HG02981 (cell line): ENCODE measurements around the gene ZNF660.
"Not testable (repeated sequence)": the region's sequence is repeated elsewhere in the genome, so short reads cannot be mapped to it uniquely, and the experiment has no call there.

Experiments
- ATAC-seq: cut with Tn5 transposase; IDR thresholded peaks from one replicate; pipeline ENCODE4 v1.9.1; 2021; ENCODE audit warnings: mild to moderate bottlenecking, moderate library complexity; ENCODE audit not compliant: unreplicated experiment

The ZNF660 gene

DNA sequence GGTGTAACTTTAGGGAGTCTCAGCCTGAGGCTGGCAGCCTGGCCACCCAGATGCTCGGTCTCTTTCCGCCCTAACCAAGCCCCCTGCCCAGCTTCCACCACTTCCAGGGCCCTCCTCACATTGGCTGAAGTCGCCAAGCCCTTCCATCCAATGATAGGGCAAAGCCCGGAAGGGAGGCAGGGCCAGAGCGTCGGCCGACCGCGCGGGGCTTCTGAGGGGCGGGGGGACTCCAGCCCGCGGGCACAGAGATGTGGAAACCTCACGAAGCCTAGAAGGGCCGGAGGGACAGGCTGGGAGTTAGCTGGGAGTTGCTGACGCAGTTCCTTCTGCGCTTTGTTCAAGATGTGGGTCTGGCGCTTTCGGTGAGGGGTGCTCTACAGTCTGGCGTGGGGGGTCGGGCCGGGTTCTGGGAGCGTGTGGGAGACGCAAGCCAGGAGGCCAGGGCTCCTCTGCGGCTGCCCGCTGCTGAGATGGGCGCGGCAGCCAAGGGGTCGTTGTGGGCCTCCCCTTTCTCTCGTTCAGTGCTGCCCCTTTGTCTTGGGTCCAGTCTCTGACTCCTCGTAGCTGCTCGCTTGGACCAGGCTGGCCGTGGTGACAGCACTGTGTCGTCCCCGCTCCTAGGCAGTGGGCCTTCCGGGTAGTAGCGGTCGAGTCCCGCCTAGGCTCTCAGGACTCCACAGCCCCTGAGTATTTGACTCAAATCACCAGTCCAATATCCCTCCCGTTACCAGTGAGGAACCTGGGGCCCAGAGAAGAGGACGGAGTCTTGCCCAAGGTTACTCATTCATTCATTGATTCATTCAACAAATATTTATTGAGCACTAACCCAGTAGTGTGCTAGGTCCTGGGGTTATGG, at the start of gene ZNF660:
Gene ZNF660, plus strand, starts transcription at position 319 of the 856 bp plus-strand sequence. CDS start 9,230 bp downstream, outside the sequence.
- peak; percentile 79 for ATAC-seq

DNA sequence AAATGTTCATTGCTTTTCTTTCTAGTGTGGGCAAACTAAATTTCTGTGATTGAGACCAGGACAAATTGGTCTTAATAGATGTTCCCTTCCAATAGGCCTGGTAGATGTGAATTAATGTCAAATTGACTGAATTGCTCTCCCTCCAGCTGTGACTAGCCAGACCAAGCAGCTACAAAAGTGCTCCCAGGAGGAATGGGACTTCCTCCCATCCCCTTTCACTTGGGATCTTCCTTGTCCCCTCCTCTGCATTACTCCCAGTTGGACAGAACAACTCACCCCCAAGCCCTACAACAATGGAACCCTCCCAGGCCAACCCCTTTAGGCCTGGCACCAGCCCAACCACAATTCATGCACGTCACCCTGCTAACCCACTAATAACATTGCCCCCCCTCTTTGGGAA, 49.4 kb upstream of the ZNF660 start:
- no peak for ATAC-seq

DNA sequence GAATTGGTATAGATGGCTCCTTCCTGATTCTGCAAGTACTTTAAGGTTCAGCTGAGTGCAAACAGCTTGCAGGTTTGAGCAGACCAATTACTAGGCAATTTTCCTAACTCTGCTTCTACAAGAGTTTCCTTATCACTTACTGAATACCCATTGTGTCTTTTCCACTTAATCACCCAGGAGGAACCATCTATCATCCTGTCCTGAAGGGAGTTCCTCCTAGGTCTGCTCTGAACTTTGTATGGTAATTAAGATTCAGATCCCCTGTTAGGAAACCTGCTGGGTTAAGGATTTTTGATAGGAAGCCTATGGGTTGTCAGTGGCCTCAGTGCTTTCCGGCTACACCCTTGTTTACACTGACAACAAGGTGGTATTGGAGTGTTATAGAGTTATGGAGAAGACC, 40.0 kb upstream of the ZNF660 start:
- ATAC-seq, result not testable (repeated sequence)

DNA sequence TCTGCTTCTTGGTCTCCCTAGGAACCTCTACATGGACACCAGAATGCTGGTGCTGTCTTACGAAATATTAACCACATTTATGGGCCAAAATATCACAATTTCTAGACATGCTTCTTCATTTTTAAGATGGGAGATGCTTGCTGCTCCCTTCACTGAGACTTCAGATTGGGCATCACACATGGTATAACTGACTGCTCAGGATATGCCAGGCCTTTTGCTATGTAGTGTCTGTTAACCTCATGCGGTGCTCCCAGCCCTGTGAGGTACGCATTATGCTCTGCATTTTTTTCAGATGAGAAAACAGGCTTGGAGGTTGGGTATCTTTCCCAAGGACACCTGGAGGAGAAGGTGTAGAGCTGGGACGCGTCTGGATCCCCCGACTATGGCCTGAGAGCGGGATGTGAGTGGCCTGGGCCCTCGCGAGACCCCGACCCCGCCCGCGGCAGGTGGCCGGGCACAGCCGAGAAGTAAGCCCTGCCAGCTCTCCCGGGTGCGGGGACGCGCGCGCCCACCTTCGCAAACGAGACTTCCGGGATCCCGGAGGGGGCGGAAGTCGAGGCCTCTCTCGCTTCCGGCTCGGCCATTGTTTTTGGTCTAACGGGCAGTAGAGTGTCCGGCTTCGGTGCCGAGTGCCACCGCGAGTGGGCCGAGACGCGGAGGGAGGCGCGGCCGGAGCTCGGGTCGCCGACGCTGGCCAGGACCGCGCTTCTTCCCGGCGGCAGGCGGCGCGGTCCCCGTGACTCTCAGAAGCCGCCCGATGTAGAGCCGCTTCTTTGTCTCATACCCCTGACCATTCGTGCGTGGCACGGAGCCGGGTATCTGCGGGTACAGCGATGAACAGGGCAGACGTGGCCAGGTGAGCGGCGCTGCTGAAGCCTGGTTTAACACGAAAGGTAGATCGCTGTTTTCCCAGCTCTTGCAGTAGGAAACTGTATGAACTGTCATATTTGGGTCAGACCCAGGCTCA, 29.9 kb upstream of the ZNF660 start, which contains the start of gene ZKSCAN7:
Gene ZKSCAN7, plus strand, starts transcription at position 568 of the 967 bp plus-strand sequence. CDS start 1,855 bp downstream, outside the sequence.
- ATAC-seq, result peak; percentile 53

DNA sequence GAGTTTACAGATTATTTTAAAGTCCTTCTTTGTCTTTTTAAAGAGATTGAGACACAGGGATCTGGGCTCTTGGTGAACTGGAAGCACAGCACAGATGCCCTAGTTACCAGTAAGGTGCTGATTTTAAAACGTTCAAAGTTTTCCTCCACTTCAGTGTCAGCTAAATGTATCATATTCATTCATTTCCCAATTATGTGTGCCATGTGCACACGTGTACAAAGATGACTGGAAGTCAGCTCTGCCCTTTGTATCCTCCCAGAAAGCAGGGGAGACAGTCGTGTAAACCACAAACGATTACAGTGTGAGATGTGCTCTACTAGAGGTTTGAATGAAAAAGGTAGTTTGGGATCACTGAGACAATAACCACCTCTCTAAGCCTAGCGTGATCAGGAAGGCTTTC, 29.0 kb upstream of the ZNF660 start:
- no peak for ATAC-seq

DNA sequence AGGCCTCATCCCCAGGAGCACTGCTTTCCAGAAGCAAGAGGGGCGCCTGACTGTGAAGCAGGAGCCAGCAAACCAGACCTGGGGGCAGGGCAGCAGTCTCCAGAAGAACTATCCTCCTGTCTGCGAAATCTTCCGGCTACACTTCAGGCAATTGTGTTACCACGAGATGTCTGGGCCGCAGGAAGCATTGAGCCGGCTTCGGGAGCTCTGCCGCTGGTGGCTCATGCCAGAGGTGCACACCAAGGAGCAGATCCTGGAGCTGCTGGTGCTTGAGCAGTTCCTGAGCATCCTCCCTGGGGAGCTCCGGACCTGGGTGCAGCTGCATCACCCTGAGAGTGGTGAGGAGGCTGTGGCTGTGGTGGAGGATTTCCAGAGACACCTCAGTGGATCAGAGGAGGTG, 27.7 kb upstream of the ZNF660 start:
- ATAC-seq, result no peak

DNA sequence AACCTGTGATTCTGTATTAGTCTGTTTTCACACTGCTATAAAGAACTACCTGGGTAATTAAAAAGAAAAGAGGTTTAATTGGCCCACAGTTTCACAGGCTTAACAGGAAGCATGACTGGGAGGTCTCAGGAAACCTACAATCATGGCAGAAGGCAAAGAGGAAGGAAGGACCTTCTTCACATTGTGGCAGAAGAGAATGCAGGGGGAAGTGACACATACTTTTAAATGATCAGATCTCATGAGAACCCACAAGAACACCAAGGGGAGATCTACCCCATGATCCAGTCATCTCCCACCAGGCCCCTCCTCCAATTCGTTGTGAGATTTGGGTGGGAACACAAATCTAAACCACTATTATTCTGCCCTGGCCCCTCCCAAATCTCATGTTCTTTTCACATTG, 23.7 kb upstream of the ZNF660 start:
- ATAC-seq, result no peak

DNA sequence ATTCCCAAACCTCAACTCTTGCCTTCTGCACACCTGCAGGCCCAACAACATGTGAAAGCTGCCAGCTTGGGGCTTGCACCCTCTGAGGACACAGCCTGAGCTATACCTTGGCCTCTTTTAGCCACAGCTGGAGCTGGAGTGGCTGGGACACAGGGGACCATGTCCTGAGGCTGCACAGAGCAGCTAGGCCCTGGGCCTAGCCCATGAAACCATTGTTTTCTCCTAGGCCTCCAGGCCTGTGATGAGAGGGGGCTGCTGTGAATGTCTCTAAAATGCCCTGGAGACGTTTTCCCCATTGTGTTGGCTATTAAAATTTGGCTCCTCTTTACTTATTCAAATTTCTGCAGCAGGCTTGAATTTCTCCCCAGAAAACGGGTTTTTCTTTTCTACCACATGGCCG, 22.6 kb upstream of the ZNF660 start:
- no peak for ATAC-seq

DNA sequence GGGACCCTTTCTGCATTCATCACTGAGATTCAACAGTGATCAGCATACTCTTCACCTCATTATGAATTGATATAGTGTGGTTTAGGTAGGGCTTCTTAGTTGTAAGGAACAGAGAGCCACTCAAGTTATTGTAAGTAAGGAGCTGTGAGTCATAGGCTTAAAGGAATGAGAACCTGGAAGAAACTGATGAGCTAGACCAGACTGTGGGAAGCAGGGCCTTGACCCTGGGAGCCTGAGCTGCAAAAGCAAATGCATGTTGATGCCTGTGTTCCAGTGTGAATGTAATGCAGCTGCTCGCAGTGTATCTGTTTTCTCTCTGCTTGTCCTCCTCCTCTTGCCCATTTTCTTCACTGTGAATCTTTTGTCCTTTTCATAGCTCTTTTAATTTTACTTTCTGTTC, 16.2 kb upstream of the ZNF660 start:
- no peak for ATAC-seq

DNA sequence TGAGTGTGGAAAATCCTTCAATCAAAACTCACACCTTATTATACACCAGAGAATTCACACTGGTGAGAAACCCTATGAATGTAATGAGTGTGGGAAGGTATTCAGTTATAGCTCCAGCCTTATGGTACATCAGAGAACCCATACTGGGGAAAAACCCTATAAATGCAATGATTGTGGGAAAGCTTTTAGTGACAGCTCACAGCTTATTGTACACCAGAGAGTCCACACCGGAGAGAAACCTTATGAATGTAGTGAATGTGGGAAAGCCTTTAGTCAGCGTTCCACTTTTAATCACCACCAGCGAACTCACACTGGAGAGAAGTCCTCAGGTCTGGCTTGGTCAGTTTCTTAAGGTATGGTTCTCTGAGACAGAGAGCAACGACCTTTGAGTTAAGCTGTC, 13.7 kb upstream of the ZNF660 start:
- no peak for ATAC-seq

DNA sequence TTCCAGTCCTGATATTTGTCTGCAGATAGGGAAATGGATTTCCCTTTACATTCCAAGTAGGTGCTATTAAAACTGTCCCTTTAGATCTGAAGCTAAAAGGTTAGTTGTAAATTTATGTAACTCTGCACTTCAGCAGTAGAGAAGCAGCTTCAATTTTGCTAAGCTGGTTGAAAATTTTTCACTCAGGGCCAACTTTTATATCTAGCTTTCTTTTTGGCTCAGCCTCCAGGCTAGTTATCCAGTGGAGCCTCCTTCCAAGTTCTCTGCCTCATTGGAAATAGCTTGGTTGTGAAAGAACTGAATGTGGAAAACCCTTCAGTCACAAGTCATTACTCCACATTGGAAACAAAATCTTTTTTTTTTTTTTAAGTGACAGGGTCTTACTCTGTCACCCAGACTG, 8.2 kb upstream of the ZNF660 start:
- ATAC-seq, result no peak

DNA sequence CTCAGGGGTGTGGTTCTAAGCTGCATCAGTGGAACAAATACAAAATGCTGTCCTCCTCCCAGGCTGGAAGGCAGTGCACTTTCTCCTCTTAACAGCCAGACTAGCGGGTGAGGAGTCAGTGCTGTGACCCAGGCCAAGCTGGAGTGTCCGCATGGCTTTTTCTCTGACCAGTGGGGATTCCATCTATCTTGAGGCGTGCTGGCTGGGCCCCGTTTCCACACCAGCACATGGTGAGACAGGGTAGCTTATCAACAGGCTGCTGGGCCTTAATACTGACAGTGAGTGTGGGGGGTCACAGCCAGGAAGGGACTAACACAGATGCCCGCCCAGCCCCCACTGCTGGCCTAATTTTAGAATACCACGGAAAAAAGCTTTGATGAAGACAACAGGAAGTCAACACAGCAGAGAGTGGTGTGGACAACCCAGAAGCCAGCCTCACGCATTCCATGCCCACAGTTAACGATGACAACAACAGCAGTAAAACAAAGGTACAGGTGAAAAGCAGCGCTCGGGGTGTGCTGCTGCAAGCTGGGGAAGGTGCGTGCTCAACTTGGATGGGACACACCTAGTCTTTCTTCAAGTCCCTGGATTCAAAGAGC, 7.3 kb upstream of the ZNF660 start:
- not testable (repeated sequence) for ATAC-seq

DNA sequence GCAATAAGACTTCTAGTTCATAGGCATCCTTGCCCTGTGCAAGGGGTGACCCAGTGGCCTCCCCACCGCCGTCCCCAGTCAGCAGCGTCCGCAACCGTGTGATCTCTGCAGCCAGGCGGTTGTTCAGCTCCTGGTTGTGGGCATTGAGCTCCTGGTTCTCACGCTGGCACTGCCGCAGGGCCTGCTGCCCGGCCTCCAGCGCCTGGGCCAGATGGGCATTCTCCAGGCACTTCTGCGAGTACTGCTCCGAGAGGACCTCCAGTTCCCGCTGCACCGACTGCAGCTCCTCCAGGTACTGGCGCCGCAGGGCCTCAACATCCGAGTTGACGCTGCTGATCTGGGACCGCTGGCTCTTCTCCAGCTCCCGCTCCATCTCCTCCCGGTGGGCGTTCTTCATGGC, 6.4 kb upstream of the ZNF660 start:
- ATAC-seq, result not testable (repeated sequence)

DNA sequence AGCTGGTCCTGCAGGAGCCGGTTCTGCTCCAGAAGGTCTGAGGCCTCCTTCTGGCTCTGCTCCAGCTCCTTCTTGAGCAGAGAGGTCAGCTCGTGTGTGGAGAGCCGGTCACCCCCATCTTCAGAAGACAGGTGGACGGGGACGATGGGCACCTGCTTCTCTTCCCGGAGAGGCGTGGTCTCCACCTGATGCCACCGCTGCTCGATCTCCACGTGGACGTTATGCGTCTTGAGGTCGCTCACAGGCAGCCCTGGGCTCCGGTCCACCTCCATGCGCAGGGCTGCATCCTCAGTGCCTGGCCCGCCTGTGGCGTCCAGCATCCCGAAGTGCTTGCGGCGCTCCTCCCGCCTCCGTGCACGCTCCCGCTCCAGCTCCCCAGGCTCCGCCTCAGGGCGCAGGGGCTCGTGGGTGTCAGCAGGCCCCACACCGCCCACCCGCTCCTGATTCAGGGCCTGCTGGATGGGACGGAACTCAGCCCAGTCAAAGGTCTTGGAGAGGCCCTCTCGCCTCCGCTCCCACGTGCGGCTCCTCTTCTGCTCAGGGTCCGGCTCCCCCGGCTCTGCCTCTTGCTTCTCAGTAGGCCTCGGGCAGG, 5.7 kb upstream of the ZNF660 start:
- ATAC-seq, result not testable (repeated sequence)

DNA sequence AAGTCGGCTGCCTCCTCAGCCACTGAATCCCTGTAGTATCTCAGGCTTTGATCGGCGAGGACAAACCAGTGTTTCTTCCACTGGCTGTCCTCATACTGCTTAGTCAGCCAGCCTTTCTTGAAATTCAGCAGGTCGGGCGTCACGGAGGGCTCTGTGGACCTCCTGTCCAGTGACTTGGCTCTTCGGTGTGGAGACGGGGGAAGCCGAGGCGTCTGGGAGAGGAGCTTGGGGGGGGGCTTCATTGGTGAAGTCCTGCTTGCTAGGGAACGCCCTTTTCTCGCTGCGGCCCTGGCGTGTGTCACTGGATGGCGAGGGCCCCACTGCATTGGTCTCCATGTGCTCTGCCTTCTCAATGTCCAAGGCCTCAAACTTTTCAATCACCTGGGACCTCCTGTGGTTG, 5.0 kb upstream of the ZNF660 start:
- not testable (repeated sequence) for ATAC-seq

DNA sequence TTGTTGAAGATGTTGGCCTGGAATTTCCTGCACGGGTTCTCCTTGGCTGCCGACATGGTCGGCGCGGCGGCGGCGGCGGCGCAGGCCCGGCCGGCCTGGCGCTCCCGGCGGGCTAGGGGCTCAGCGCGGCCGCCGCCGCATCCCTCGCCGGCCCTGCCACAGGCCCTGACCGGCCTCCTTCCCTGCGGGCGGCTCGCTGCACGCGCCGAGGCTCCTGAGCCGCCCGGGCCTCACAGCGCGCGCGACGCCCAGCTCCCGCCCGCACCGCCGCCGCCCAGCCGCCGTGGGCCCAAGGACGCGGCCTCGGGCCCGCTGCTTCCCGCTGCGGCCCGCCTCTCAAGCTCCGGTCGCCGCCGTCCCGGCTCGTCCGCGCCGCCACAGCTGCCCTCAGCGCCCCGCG, 3.8 kb upstream of the ZNF660 start:
- ATAC-seq, result not testable (repeated sequence)

DNA sequence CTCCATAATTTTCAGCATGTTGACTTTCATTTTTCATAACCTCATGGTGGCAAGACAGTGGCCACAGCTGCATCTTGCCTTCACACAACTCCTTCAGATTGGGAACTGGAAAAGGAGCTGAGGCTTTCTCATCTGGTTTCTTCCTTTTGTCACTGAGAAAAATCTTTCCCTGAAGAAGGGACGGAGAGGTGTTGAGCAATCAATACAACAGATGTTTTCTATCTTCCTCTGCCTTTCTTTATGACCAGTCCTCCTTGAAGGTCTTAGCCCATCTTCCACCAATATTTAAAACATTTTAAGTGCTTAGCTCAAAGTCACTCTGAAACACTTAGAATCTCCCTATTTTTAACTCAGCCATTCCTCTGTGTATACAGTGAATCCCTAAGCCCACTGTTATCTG, 11.9 kb downstream of the ZNF660 start:
- no peak for ATAC-seq

DNA sequence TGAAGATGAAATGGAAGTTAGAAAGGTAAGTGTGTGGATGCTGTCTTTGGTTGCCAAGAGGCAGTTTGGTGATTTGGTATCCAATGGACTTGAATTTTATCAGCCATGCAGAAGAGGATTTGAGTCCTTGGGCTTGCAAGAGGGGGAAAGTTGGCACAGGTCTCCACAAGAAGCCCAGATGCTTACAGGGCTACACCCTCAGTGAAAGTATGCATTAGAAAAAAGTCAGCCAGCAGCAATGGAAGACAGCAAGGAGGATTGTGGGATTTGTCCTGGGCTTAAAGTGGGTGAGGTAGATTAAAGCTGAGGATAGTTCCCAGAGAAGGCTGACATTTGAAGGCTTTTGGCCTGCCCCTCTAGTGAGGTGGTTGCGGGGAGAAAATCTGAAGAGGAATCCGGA, 17.0 kb downstream of the ZNF660 start:
- no peak for ATAC-seq

DNA sequence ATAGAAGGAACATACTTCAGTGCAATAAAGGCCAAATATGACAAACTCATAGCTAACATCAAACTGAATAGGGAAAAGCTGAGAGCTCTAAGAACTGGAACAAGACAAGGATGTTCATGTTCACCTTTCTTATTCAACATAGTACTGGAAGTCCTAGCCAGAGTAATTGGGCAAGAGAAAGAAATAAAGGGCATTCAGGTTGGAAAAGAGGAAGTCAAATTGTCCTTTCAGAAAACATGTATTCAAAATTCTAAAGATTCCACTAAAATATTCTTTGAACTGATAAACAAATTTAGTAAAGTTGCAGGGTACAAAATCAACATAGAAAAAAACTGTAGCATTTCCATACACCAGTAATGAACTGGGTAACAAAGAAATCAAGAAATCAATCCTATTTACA, 27.9 kb downstream of the ZNF660 start:
- no peak for ATAC-seq

DNA sequence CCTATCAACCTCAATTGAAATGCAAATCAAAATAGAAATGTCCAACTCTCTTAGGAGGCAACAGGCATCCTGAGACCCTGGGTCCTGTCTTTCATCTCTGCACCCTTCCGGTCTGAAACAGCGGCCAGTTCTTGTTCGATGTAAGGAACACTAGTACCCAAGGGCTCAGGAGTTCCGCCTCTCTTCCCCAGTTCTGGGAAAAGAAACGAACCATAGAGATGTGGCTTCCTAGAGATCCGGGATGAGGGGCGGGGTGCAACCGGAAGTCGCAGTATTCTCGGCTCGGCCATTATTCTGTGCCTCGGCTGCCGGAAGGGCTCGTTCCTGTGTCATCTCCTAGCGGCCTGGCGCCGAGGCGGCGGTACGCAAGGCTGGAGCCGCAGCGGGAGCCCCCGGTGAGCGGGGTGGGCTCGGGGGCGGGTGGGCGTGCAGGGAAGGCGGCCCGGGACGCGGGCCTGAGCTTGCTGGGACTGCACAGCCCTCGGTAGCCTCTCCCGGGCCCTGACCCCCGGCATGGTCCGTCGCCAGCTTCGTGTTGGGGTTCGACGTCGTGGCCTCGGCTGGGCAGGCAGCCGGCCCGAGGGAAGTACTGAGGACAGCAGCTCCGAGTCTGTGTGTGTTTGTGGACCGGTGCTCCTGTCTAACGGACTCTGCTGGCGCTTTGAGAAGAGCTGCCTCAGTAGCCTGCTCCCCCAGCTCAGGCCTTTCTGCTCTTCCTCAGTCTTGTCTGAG, 40.2 kb downstream of the ZNF660 start, which contains the start of gene ZNF197:
Gene ZNF197, plus strand, starts transcription at position 288 of the 732 bp plus-strand sequence. CDS start 4,119 bp downstream, outside the sequence.
- peak; percentile 93 for ATAC-seq
